ENCODE data around the gene ZNF628.
A peak's percentile ranks its signal among the peaks of the same experiment; 100 is the strongest.

ZNF628 gene

DNA sequence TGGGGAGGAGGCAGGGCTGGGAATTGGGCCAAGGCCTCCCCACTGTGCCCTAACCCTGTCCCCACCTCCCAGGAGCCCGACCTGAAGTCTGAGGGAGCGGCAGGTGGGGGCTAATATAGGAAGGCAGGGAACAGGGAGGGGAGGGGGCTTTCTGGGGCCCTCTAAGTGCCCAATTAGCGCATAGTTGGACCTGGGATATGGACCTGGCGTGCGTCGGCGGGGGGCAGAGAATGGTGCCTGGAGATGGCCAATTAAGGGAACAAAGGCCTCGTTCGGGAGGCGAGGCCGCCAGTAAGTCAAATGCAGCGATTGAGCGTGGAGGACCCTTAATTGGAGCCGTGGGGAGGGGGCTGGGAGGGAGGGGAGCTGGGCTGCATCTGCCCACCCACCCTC, 11.8 kb upstream of the ZNF628 start, which contains the start of gene C19orf85:
Gene C19orf85 (minus strand): TSS at position 90 of the 393 bp plus-strand sequence. CDS start 197 bp downstream, outside the sequence.
- DNase-seq (ENCODE audit: low read depth in 2 of 3, low spot score in 2 of 3) = no peak

DNA sequence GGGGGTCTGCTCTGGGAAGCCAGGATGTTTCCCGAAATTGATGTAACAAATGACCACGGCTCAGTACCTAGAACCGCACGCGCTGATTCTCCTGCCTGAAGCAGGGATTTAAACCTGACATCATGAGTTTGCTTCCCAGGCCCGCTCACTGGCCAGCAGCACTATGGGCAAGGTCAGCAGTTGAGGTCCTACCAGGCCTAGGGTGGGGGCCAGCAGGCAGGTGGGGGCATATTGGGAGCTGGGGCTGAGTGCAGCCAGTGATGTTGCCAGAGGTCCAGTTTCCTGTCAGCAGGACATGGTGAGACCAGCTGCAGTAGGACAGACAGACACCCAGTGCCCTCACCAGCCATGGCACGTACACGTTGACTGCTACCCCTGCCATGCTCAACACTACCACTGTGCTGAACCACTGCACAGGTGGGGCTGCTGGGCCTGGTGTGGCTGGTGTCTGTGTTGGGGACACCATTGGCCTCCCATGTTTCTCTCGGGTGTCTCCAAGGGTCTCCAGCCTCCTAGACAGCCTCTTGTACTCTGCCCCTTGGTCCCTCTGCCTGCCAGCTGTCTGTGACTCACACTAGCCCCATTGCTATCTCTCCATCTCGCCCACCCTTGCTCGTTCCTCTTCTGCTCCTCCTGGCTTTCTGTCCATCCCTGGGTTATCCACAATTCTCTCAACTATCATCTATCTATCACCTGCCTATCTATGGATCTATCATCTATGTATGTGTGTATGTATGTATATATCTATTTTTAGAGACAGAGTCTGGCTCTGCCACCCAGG, 10.8 kb upstream of the ZNF628 start:
- no peak for DNase-seq (ENCODE audit: low read depth in 2 of 3, low spot score in 2 of 3)

DNA sequence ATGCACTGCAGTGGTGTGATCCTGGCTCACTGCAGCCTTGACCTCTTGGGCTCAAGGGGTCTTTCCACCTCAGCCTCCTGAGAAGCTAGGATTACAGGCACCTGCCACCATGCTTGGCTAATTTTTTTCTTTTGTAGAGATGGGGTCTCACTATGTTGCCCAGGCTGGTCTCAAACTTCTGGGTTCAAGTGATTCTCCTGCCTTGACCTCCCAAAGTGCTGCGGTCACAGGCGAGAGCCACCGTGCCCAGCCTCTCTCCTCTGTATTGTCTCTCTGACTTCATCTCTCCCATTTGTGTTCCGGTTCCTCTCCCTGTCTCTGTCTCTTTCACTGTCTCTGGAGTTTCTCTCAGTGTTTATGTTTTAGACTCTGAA, 10.2 kb upstream of the ZNF628 start:
- DNase-seq (ENCODE audit: low read depth in 2 of 3, low spot score in 2 of 3) = no peak

DNA sequence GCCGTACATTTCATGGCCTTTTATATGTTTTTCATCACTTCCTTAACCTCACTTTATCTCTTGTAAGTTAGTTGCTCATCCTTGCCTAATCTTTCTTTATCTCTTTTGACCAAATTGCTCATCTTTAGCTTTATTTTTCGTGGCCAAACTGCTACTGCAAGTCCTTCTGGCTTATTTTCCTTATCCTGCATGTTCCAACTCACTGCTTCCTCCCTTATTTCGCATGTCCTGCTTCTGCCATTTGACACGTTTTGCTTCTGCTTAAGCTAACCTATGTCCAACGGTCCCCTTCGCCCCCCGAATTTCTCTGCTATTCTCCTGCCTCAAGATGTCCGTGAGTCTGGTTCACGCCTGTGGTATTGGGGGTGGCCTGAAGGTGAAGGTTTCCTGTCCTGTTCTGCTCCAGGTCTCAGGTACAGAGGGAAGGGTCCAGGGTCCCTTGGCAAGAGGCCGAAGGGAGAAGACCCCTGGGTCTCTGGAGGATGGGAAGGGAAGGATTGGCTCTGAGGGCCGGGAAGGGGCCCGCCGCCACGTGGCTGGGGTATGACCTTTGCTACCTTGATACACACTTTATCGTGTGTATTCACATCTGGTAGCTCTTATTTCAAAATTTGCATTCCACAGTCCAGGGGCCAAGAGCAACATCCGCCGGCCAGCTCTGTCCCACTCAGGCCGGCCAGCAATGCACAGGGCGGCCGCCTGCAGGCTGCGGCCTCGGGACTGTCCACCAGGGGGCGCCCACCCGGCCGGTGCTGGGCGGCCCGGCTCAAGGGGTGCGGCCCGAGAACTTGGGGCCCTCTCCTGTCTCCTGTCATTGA, 9.0 kb upstream of the ZNF628 start:
- peak; percentile 45 to 72 (median 63) for DNase-seq (ENCODE audit: low read depth in 2 of 3, low spot score in 2 of 3)

DNA sequence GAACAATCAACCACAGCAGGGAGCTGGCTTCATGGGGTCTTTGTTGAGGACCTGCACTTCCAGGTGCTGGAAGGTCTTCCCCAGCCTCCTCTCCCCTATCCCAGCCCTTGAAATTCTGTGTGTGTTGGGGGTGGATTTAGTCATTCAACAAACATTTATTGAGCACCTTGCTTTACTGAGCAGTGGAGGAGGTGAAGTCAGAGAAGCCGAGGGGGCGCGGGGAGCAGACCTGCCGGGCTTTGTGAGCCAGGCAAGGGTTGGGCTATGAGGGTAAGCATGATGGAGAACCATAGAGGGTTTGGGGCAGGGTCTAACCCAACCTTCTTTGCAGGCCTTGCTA, 8.4 kb upstream of the ZNF628 start:
- no peak for DNase-seq (ENCODE audit: low read depth in 2 of 3, low spot score in 2 of 3)

DNA sequence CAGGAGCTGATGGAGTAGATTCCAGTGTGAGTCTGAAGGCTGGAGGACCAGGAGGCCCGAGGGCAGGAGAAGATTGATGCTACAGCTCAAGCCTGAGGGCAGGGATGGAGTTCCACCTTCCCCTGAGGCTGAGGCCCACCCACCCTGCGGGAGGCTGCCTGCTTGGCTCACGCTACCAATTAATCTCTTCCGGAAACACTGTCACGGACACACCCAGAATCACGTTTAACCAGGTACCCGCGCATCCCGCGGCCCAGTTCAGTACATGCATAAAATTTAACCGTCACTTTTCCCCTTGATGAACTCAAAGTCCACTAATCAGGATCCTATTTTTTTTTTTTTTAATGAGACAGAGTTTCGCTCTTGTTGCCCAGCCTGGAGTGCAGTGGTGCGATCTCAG, 5.2 kb upstream of the ZNF628 start:
- no peak for DNase-seq (ENCODE audit: low read depth in 2 of 3, low spot score in 2 of 3)

DNA sequence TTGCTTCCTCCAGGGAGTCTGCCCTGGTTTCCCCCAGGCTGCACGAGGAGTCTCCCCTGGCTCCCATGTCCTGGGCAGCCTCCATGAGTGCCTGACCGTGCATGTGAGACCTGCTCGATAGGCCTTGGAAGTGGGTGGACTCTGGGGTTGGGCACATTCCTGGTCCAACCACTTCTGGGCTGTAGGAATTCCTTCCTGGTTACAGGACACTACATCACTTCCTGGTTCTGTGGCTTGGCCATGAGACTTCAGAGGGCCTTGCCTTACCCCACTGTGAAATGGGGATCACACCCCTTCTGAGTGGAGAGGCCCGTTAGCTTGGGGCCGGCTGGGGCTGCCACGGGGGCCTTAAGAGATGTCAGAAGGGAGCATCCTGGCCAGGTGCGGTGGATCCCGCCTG, 4.0 kb upstream of the ZNF628 start:
- DNase-seq (ENCODE audit: low read depth in 2 of 3, low spot score in 2 of 3) = no peak

DNA sequence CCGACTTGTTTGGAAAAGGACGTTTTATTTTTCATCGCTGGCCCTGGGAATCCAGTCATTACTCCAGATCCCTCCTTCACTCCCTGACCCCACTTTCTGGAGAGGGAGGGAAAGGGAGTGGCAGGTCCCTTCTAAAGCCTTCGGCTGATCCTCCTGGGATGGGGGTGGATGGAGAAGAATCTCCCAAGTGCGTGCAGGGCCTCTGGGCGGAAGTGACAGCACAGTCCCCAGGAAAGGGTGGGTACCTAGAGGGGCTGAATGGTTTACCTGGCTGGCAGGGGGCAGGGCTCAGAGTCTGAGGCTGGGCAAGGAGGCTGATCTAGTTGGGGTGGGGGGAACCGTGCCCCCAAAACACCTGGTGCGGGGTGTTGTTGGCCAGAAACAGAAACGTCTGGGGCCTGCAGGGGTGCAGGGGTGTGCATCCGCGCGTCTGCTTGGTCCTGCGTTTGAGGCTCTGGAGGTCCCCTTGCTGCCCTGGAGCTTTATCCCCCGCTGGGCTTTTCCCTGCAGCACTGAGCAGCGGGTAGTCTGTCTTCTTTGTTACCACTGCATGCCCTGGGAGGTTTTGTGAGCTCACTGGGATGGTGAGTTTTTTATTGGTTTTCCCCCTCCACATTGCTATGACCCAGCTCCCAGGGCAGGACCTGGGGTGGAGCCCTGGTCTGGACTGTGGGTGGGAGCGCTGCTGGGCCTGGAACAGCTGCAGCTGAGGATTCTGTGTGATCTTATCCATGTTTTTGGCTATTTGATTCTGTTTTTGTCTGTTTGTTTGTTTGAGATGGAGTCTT, 3.0 kb upstream of the ZNF628 start:
- no peak for DNase-seq (ENCODE audit: low read depth in 2 of 3, low spot score in 2 of 3)

DNA sequence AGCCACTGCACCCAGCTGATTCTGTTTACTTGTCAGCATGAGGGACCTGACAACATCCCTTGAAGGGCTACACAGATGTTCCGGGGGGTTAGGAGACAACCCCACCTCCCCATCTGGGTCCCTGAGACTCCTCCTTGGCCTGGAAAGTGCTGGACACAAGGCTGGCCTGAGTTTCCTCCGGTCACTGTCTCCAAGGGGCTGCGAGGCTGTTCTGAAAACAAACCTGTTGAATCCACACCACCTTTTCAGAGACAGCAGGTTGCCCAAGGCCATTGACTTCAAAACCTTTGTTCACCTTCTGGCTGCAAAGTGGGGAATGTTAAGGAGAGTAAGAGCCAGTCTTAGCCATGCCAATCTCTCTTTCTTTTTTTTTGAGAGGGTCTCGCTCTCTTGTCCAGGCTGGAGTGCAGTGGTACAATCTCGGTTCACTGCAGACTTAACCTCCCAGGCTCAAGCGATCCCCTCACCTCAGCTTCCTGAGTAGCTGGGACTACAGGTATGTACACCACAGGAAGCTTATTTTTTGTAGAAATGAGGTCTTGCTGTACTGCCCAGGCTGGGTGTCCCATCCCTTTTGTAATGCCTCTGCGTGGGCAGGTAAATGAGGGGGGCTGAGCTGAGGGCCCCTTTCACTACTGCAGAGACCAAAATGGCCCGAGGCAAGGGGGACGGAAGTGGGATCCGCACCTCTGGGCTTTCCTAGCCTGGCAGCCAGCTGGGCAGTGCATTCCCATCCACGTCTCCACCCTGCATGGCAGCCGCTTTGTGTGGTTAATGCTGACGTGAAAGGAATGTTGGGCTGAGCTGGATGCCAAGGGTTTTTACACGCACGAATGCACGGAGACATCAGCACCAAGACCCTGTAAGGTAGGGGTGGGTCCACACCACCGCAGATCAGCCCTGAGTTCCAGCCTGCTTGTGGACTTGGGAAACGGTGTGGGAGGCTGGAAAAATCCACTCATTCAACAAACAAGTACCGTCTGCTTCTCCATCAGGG, 1.9 kb upstream of the ZNF628 start:
- no peak for DNase-seq (ENCODE audit: low read depth in 2 of 3, low spot score in 2 of 3)

DNA sequence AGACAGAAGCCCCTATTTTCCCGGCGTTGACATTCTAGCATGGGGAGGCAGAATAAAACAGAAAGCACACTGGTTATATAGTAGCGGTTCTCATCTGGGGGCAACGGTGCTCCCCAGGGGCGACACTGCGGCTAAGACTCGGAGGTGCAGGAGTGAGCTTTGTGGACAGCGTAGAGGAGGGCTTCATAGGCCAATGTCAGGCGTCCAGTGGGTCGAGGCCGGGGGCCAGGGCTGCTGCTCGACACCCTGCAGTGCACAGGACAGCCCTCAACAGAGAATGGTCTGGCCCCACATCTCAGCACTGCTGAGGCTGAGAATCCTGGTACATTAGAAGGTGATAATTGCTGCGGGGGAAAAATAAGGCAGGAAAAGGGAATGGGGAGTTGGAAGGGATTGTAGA, 1.5 kb downstream of the ZNF628 start:
- no peak for DNase-seq (ENCODE audit: low read depth in 2 of 3, low spot score in 2 of 3)

DNA sequence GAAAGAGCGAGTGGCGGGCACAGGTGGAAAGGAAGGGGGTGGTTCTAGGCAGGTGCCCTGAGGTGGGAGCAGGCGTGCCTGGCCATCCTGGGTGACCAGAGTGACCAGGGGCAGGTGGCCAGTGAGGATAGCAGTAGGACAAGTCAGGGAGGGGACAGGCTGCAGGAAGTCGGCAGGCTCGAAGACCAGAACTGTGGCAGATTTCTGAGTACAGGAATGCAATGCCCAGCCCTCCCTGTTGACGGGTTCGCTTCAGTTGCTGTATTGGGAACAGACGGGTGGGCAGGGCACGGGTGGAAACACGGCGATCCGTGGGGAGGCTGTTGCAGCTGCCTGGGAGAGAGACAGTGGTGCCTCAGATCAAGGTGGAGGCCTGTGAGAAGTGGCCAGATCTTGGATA, 1.9 kb downstream of the ZNF628 start:
- DNase-seq (ENCODE audit: low read depth in 2 of 3, low spot score in 2 of 3) = no peak

DNA sequence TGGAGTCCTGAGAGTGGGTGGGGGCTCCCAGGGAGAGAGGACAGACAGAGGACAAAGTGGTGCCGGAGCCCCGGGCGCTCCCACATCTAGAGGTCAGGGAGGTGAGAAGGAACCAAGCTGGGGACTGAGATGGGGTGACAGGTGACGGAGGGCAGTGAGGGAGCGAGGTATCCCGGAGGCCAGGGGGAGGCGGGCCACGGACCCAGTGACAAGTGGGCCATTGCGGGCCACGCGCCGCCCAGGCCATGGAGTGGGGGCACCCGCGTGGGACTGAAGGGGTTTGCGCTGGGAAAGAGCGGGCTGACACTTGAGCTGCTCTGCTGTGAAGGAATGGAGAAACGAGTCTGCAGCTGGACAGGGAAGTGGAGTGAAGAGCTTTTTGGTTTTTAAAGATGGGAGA, 2.6 kb downstream of the ZNF628 start:
- DNase-seq (ENCODE audit: low read depth in 2 of 3, low spot score in 2 of 3) = no peak

DNA sequence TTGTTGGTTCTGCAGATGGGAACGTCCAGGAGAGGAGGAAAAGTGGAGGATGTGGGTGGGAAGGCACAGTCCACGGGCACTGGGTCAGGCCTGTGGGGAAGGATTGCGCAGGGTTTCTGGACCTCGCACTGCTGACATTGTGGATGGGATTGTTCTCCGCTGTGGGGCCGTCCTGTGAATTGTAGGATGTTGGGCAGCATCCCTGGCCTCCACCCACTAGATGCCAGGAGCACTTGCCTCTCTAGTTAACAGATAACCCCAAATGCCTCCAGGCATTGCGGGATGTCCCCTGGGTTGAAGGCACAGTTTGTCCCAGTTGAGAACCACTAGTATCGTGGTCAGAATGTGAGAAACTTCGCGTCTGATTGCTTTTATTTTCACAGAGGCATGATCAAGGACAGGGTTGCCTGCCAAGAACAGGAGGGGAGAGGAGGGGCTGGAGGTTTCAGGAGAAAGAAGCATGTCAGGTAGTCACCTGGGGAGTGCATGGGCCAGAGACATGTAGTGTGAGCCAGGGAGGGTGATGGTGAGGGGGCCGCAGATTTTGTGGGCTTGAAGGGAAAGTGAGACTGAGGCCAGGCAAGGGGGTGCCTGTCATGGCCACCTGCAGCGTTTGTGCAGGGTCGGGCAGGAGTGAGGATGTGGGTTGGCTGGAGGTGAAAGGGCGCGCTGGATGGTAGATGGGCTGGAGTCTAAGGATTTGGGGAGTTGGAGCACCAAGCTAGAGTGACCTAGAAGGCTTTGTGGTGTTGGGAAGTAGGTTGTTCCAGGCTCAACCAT, 3.2 kb downstream of the ZNF628 start:
- no peak for DNase-seq (ENCODE audit: low read depth in 2 of 3, low spot score in 2 of 3)

DNA sequence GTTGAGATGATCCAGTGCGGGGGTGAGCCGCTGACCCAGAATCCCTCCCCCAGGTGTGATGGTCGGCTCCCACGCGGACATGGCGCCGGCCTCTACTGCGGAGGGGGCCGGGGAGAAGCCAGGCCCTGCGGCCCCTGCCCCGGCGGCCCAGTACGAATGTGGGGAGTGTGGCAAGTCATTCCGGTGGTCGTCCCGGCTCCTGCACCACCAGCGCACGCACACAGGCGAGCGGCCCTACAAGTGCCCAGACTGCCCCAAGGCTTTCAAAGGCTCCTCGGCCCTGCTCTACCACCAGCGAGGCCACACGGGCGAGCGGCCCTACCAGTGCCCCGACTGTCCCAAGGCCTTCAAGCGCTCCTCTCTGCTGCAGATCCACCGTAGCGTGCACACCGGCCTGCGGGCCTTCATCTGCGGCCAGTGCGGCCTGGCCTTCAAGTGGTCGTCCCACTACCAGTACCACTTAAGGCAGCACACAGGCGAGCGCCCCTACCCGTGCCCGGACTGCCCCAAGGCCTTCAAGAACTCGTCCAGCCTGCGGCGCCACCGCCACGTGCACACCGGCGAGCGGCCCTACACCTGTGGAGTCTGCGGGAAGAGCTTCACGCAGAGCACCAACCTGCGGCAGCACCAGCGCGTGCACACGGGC, 4.9 kb downstream of the ZNF628 start:
- no peak for DNase-seq (ENCODE audit: low read depth in 2 of 3, low spot score in 2 of 3)

DNA sequence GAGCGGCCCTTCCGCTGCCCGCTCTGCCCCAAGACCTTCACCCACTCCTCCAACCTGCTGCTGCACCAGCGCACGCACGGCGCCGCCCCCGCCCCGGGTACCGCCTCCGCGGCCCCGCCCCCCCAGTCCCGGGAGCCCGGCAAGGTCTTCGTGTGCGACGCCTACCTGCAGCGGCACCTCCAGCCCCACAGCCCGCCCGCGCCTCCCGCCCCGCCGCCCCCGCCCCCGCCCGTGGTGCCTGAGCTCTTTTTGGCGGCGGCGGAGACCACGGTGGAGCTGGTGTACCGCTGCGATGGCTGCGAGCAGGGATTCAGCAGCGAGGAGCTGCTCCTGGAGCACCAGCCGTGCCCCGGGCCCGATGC, 5.4 kb downstream of the ZNF628 start:
- no peak for DNase-seq (ENCODE audit: low read depth in 2 of 3, low spot score in 2 of 3)

DNA sequence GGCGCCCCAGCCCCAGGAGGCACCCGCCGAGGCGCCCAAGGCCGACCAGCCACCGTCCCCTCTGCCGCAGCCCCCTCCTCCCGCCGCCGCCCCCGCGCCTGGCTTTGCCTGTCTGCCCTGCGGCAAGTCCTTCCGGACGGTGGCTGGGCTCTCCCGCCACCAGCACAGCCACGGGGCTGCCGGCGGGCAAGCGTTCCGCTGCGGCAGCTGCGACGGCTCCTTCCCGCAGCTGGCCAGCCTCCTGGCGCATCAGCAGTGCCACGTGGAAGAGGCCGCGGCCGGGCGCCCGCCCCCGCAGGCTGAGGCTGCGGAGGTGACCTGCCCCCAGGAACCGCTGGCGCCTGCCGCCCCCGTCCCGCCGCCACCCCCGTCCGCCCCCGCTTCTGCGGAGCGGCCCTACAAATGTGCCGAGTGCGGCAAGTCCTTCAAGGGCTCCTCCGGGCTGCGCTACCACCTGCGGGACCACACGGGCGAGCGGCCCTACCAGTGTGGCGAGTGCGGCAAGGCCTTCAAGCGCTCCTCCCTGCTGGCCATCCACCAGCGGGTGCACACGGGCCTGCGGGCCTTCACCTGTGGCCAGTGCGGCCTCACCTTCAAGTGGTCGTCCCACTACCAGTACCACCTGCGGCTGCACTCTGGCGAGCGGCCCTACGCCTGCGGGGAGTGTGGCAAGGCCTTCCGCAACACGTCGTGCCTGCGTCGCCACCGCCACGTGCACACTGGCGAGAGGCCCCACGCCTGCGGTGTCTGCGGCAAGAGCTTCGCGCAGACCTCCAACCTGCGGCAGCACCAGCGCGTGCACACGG, 5.9 kb downstream of the ZNF628 start:
- DNase-seq (ENCODE audit: low read depth in 2 of 3, low spot score in 2 of 3) = no peak

DNA sequence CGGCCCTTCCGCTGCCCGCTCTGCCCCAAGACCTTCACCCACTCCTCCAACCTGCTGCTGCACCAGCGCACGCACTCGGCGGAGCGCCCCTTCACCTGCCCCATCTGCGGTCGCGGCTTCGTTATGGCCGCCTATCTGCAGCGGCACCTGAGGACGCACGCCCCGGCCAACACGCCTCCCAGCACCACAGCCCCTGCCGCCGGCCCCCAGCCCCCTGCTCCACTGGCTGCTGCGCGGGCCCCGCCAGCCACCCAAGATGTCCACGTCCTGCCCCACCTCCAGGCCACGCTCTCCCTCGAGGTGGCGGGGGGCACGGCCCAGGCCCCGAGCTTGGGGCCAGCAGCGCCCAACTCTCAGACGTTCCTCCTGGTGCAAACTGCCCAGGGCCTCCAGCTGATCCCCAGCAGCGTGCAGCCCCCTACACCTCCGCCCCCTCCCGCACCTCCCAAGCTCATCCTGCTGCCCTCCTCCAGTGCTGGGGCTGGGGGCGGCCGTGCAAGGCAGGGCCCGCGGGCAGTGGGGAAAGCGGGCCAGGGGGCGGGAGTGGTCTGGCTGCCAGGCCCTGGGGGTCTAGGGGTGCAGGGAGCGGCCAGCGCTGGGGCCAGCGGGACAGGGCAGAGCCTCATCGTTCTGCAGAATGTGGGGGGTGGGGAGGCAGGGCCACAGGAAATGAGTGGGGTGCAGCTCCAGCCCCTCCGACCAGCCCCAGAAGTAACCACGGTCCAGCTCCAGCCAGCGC, 6.7 kb downstream of the ZNF628 start:
- DNase-seq (ENCODE audit: low read depth in 2 of 3, low spot score in 2 of 3) = no peak
